H9 (cell line): ENCODE results near the gene KLHL14. TPM values are rescaled to one million over a fixed set of nuclear protein-coding genes. Genes with fewer than 3 reads are reported as not detected.

Experiments used
- DNase-seq: peaks from one replicate; pipeline ENCODE4 v3.0.0-alpha.2; 2017
- H2AFZ ChIP-seq: one replicate; pipeline ENCODE4 v1.6.1; 2013; ENCODE audit warnings: mild to moderate bottlenecking, low read length, control low read depth, moderate library complexity
- H2AK5ac ChIP-seq: 2 replicates; pipeline ENCODE4 v1.6.1; 2013; ENCODE audit warnings: low read length, control low read depth, mixed read lengths; ENCODE audit not compliant: insufficient read length
- H2BK120ac ChIP-seq: one replicate; pipeline ENCODE4 v1.6.1; 2013; ENCODE audit warnings: low read depth, mild to moderate bottlenecking, low read length, control low read depth, inconsistent platforms; ENCODE audit not compliant: poor library complexity, severe bottlenecking
- H2BK12ac ChIP-seq: 2 replicates; pipeline ENCODE4 v1.6.1; 2013; ENCODE audit warnings: low read length, control low read depth, mixed read lengths, low read depth; ENCODE audit not compliant: insufficient read length
- H2BK15ac ChIP-seq: 2 replicates; pipeline ENCODE4 v1.6.1; 2013; ENCODE audit warnings: low read depth, low read length, control low read depth
- H2BK20ac ChIP-seq: one replicate; pipeline ENCODE4 v1.6.1; 2013; ENCODE audit warnings: low read depth, mild to moderate bottlenecking, low read length, control low read depth, inconsistent platforms; ENCODE audit not compliant: poor library complexity, severe bottlenecking
- H2BK5ac ChIP-seq: 2 replicates; pipeline ENCODE4 v1.6.1; 2013; ENCODE audit warnings: low read length, control low read depth, mixed read lengths; ENCODE audit not compliant: insufficient read length
- H3K14ac ChIP-seq: 2 replicates; pipeline ENCODE4 v1.6.1; 2013; ENCODE audit warnings: low read length, control low read depth; ENCODE audit not compliant: insufficient read depth
- H3K18ac ChIP-seq: 2 replicates; pipeline ENCODE4 v1.6.1; 2013; ENCODE audit warnings: low read depth, mild to moderate bottlenecking, mixed read lengths, low read length, control low read depth; ENCODE audit not compliant: insufficient read length
- H3K23ac ChIP-seq: 2 replicates; pipeline ENCODE4 v1.6.1; 2013; ENCODE audit warnings: low read length, control low read depth, mixed read lengths, low read depth; ENCODE audit not compliant: insufficient read length
- H3K23me2 ChIP-seq: 2 replicates; pipeline ENCODE4 v1.6.1; 2013; ENCODE audit warnings: low read depth, mild to moderate bottlenecking, mixed read lengths, low read length, control low read depth; ENCODE audit not compliant: insufficient read length, poor library complexity, severe bottlenecking
- H3K27ac ChIP-seq: 2 replicates; pipeline ENCODE4 v1.5.1; 2013; ENCODE audit warnings: low read length, control low read depth, mixed read lengths, low read depth; ENCODE audit not compliant: insufficient read length
- H3K27me3 ChIP-seq: 2 replicates; pipeline ENCODE4 v1.6.1; 2013; ENCODE audit warnings: low read length, control low read depth, inconsistent platforms; ENCODE audit not compliant: insufficient read depth
- H3K4ac ChIP-seq: 2 replicates; pipeline ENCODE4 v1.6.1; 2013; ENCODE audit warnings: low read depth, mild to moderate bottlenecking, control low read depth, inconsistent platforms, low read length, moderate library complexity
- H3K4me1 ChIP-seq: 2 replicates; pipeline ENCODE4 v1.6.1; 2013; ENCODE audit warnings: low read length, control low read depth, inconsistent platforms; ENCODE audit not compliant: insufficient read depth
- H3K4me2 ChIP-seq: 2 replicates; pipeline ENCODE4 v1.6.1; 2013; ENCODE audit warnings: low read length, control low read depth, mixed read lengths; ENCODE audit not compliant: insufficient read length, insufficient read depth
- H3K56ac ChIP-seq: 2 replicates; pipeline ENCODE4 v1.6.1; 2013; ENCODE audit warnings: low read depth, mild to moderate bottlenecking, mixed read lengths, low read length, control low read depth; ENCODE audit not compliant: insufficient read length
- H3K79me1 ChIP-seq: 2 replicates; pipeline ENCODE4 v1.6.1; 2013; ENCODE audit warnings: low read depth, mild to moderate bottlenecking, moderate library complexity, low read length, control low read depth, inconsistent platforms; ENCODE audit not compliant: insufficient read depth, poor library complexity, severe bottlenecking
- H3K79me2 ChIP-seq: 2 replicates; pipeline ENCODE4 v1.6.1; 2013; ENCODE audit warnings: low read length, control low read depth, inconsistent platforms; ENCODE audit not compliant: insufficient read depth
- H3K9ac ChIP-seq: 2 replicates; pipeline ENCODE4 v1.6.1; 2013; ENCODE audit warnings: low read length, control low read depth, mixed read lengths; ENCODE audit not compliant: insufficient read length; ENCODE audit errors: extremely low read depth
- H3K9me3 ChIP-seq: one replicate; pipeline ENCODE4 v1.6.1; 2013; ENCODE audit warnings: low read depth, low read length, inconsistent platforms; ENCODE audit not compliant: control insufficient read depth
- H3T11ph ChIP-seq: one replicate; pipeline ENCODE4 v1.6.1; 2013; ENCODE audit warnings: mild to moderate bottlenecking, low read length, control low read depth, inconsistent platforms
- H4K20me1 ChIP-seq: one replicate; pipeline ENCODE4 v1.6.1; 2013; ENCODE audit not compliant: control insufficient read depth, insufficient read length, insufficient read depth
- H4K5ac ChIP-seq: 2 replicates; pipeline ENCODE4 v1.6.1; 2013; ENCODE audit warnings: low read depth, mild to moderate bottlenecking, mixed read lengths, low read length, control low read depth; ENCODE audit not compliant: insufficient read length
- H4K8ac ChIP-seq: replicated peaks from 2 replicates; pipeline ENCODE4 v1.6.1; 2013; ENCODE audit warnings: low read length, control low read depth, mixed read lengths, low read depth; ENCODE audit not compliant: insufficient read length
- H4K91ac ChIP-seq: 2 replicates; pipeline ENCODE4 v1.6.1; 2013; ENCODE audit warnings: low read depth, mild to moderate bottlenecking, moderate library complexity, mixed read lengths, low read length, control low read depth; ENCODE audit not compliant: insufficient read length
- H3K27ac Mint-ChIP-seq, 3 experiments: 2 replicates in 2 of 3; 3 replicates in 1 of 3; pipeline ENCODE4 v1.8.0; 2020 to 2021; ENCODE audit warnings: mixed read lengths in 3 of 3, mild to moderate bottlenecking in 1 of 3, moderate library complexity in 1 of 3
- H3K27me3 Mint-ChIP-seq: 2 replicates; pipeline ENCODE4 v1.8.0; 2021; ENCODE audit warnings: low read depth, mild to moderate bottlenecking, moderate library complexity, mixed read lengths
- H3K36me3 Mint-ChIP-seq, 3 experiments: 2 replicates in 2 of 3; 3 replicates in 1 of 3; pipeline ENCODE4 v1.8.0; 2020 to 2021; ENCODE audit warnings: low read depth in 3 of 3, mixed read lengths in 3 of 3; ENCODE audit not compliant: insufficient read depth in 1 of 3
- H3K4me1 Mint-ChIP-seq, 2 experiments: 2 replicates each; pipeline ENCODE4 v1.8.0; 2020; ENCODE audit warnings: mixed read lengths in 2 of 2
- H3K4me3 Mint-ChIP-seq, 2 experiments: 2 replicates in 1 of 2; 3 replicates in 1 of 2; pipeline ENCODE4 v1.8.0; 2020 to 2021; ENCODE audit warnings: mild to moderate bottlenecking in 2 of 2, mixed read lengths in 2 of 2, moderate library complexity in 1 of 2
- H3K9me3 Mint-ChIP-seq, 2 experiments: 2 replicates in 1 of 2; 3 replicates in 1 of 2; pipeline ENCODE4 v1.8.0; 2020; ENCODE audit warnings: mild to moderate bottlenecking in 2 of 2, mixed read lengths in 2 of 2, moderate library complexity in 1 of 2
- WGBS: extraction: QIAGEN DNeasy Blood & Tissue Kit; methylation state at CpG from one replicate; pipeline ENCODE4 v1.1.7; 2013; ENCODE audit warnings: missing lambda C conversion rate, low lambda C conversion rate, mixed read lengths; ENCODE audit not compliant: insufficient read length; ENCODE audit errors: extremely low coverage; 5-methylcytosine and 5-hydroxymethylcytosine counted together
- total RNA-seq: library from RNA; stranded (reverse); gene quantifications from 2 replicates; pipeline ENCODE4 v1.2.1, GENCODE V29; 2021
- TF ChIP-seq, protein P1 (sequence below): fragments of 200-600 bp; sonication (generic); conservative IDR thresholded peaks from 3 replicates; pipeline ENCODE4 v1.8.0; 2021; ENCODE audit warnings: antibody characterized with exemption, mild to moderate bottlenecking

Gene KLHL14
- total RNA-seq, 1 experiment from 2014 or later: 1.0 TPM

DNA sequence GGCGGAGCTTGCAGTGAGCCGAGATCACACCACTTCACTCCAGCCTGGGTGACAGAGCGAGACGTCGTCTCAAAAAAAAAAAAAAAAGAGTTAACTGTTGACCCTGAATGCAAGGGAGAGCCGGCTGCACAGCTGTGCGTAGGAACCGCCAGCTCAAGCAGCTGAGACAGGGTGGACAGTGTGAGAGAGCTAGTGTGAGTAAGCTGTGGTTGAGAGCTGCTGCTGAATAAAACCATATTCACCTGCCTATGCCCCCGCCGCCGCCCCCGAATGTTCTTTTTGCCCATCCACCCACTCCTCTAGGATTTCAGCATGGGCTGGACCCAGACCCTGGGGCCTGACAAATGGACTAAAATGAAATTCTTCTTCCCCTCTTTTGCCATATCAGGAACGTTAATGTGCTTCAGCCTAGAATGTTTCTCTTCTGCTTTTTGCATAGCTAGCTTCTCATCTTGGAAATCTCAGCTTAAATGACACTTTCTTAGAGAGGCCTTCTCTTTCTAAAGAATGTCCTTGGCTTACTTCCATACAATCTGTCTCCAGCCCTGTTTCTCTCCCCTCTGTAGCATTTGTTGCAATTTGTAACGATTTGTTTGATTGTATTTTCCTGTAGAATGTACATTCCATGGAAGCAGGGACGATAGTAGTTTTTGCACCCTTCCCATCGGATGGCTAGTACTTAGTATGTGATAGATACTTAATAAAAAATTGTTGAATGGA lies 142.7 kb downstream of the KLHL14 start:
- Mint-ChIP-seq H3K27me3 (no peaks in the 10 kb centered on the region), H3K4me1 (peaks cover 0 to 3% of the 10 kb centered on the region in 2 experiments; a peak in 1 of 4 replicates), H3K4me3 (no peak overlapping the region), H3K36me3 (no peaks in the 10 kb centered on the region), H3K27ac (no peak overlapping the region), H3K9me3 (peaks cover 0 to 3% of the 10 kb centered on the region in 2 experiments; a peak in 1 of 5 replicates)
- Histone ChIP-seq H4K91ac (no peak overlapping the region), H3K79me1 (no peaks in the 10 kb centered on the region), H3K23ac (no peak overlapping the region), H3K23me2 (no peaks in the 10 kb centered on the region), H4K5ac (no peak overlapping the region), H3K79me2 (no peaks in the 10 kb centered on the region), H3K4me2 (no peak overlapping the region), H3K27me3 (no peaks in the 10 kb centered on the region), H3K27ac (no peak overlapping the region), H2BK120ac (no peak overlapping the region), H3K9ac (no peak overlapping the region), H2AK5ac (no peak overlapping the region), H4K20me1 (no peaks in the 10 kb centered on the region), H3K56ac (no peak overlapping the region), H3K9me3 (no peaks in the 10 kb centered on the region), H2BK15ac (no peak overlapping the region), H2BK12ac (no peak overlapping the region), H3K18ac (no peak overlapping the region), H2AFZ (no peak overlapping the region), H3K14ac (no peak overlapping the region), H3T11ph (no peak overlapping the region), H3K4me1 (no peaks in the 10 kb centered on the region), H3K4ac (no peak overlapping the region), H2BK5ac (no peak overlapping the region), H4K8ac (no peak overlapping the region), H2BK20ac (no peak overlapping the region)
- WGBS: no CpG with 5 or more reads among the region's 16 CpGs
- DNase-seq: no peak
- TF ChIP-seq, protein P1, sequence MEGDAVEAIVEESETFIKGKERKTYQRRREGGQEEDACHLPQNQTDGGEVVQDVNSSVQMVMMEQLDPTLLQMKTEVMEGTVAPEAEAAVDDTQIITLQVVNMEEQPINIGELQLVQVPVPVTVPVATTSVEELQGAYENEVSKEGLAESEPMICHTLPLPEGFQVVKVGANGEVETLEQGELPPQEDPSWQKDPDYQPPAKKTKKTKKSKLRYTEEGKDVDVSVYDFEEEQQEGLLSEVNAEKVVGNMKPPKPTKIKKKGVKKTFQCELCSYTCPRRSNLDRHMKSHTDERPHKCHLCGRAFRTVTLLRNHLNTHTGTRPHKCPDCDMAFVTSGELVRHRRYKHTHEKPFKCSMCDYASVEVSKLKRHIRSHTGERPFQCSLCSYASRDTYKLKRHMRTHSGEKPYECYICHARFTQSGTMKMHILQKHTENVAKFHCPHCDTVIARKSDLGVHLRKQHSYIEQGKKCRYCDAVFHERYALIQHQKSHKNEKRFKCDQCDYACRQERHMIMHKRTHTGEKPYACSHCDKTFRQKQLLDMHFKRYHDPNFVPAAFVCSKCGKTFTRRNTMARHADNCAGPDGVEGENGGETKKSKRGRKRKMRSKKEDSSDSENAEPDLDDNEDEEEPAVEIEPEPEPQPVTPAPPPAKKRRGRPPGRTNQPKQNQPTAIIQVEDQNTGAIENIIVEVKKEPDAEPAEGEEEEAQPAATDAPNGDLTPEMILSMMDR: no peak
